Adipocyte (in vitro differentiated cells): Measurements from ENCODE around the gene ADPRM.

ENCODE experiments used
- DNase-seq: peaks from one replicate; pipeline ENCODE4 v3.0.0-alpha.2; 2015; ENCODE audit warnings: low read depth
- H3K27me3 ChIP-seq: replicated peaks from 2 replicates; pipeline ENCODE4 v1.7.0; 2013; ENCODE audit warnings: mild to moderate bottlenecking, low read length, moderate library complexity; ENCODE audit not compliant: control insufficient read depth, insufficient read depth
- H3K36me3 ChIP-seq: 2 replicates; pipeline ENCODE4 v1.7.0; 2013; ENCODE audit warnings: low read length, mild to moderate bottlenecking, moderate library complexity; ENCODE audit not compliant: control insufficient read depth, insufficient read depth, severe bottlenecking
- H3K4me1 ChIP-seq: 2 replicates; pipeline ENCODE4 v1.7.0; 2013; ENCODE audit warnings: mild to moderate bottlenecking, low read length, moderate library complexity; ENCODE audit not compliant: control insufficient read depth, insufficient read depth
- H3K4me3 ChIP-seq: 2 replicates; pipeline ENCODE4 v1.7.0; 2013; ENCODE audit warnings: mild to moderate bottlenecking, low read length, moderate library complexity
- H3K9ac ChIP-seq: 2 replicates; pipeline ENCODE4 v1.7.0; 2013; ENCODE audit warnings: mild to moderate bottlenecking, low read length, moderate library complexity
- H3K9me3 ChIP-seq: 2 replicates; pipeline ENCODE4 v1.7.0; 2013; ENCODE audit warnings: mild to moderate bottlenecking, low read length, moderate library complexity; ENCODE audit not compliant: control insufficient read depth

ADPRM gene

GRCh38 chr17:10755592-10756127, 58.3 kb downstream of the ADPRM start:
- Histone ChIP-seq H3K4me1 (no peaks in the 10 kb centered on the region), H3K4me3 (no peak overlapping the region), H3K9ac (no peak overlapping the region), H3K36me3 (no peaks in the 10 kb centered on the region), H3K27me3 (peaks cover 13% of the 10 kb centered on the region), H3K9me3 (no peaks in the 10 kb centered on the region)
- DNase-seq = no peak

DNA sequence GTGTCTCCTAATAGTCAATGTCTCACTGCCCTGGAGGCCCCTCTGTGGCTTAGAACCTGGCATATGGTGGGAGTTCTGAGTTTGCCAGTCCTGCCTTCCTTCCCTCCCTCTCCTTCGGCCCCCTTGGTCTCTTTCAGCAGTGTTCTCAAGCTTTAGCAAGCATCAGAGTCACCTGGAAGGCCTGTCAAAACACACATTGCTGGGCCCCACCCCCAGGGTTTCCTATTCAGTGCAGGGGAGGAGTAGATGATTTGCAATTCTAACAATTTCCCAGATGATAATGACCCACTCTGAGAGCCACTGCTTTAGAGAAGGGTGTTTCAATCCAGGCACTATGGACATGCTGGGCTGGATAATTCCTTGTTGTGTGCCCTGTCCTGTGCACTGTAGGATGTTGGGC, 58.8 kb downstream of the ADPRM start:
- DNase-seq = no peak
- Histone ChIP-seq H3K9me3 (no peaks in the 10 kb centered on the region), H3K4me1 (peaks cover 2% of the 10 kb centered on the region), H3K4me3 (no peak overlapping the region), H3K9ac (no peak overlapping the region), H3K27me3 (peaks cover 13% of the 10 kb centered on the region), H3K36me3 (no peaks in the 10 kb centered on the region)

- Histone ChIP-seq H3K27me3 (peaks cover 13% of the 10 kb centered on the region), H3K9ac (no peak overlapping the region), H3K4me1 (peaks cover 7% of the 10 kb centered on the region), H3K9me3 (no peaks in the 10 kb centered on the region), H3K4me3 (no peak overlapping the region), H3K36me3 (no peaks in the 10 kb centered on the region)
- DNase-seq = no peak
Measured at GRCh38 chr17:10756619-10757018, 59.2 kb downstream of the ADPRM start.

DNA sequence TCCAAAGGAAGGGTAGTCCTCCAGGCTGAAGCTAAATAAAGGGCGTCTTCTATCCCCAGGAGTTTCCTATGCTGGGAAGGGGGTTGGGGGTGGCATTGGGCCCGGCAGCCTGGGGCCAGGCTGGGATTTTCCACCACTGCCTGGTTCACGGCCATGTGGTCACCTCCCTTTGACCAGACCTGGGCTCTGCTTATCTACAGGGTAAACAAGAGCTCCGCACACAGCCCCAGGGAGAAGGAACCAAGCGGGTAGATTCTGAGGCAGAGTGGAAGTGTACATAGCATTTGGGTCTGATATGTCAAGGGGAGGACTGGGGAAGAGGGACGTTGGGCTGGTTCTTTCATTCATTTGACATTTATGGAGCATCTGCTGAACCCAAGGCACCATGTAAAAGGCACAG, 59.7 kb downstream of the ADPRM start:
- no peaks in the 10 kb centered on the region for H3K9me3 ChIP-seq
- no peak overlapping the region for H3K4me3 ChIP-seq
- DNase-seq = no peak
- no peak overlapping the region for H3K9ac ChIP-seq
- peaks cover 8% of the 10 kb centered on the region for H3K4me1 ChIP-seq
- H3K27me3 ChIP-seq = peaks cover 13% of the 10 kb centered on the region
- H3K36me3 ChIP-seq = no peaks in the 10 kb centered on the region

GRCh38 chr17:10757647-10758046, 60.3 kb downstream of the ADPRM start:
- no peak for DNase-seq
- no peak overlapping the region for H3K9ac ChIP-seq
- H3K4me3 ChIP-seq = no peak overlapping the region
- H3K36me3 ChIP-seq = no peaks in the 10 kb centered on the region
- peaks cover 13% of the 10 kb centered on the region for H3K27me3 ChIP-seq
- no peaks in the 10 kb centered on the region for H3K9me3 ChIP-seq
- peaks cover 8% of the 10 kb centered on the region for H3K4me1 ChIP-seq

DNA sequence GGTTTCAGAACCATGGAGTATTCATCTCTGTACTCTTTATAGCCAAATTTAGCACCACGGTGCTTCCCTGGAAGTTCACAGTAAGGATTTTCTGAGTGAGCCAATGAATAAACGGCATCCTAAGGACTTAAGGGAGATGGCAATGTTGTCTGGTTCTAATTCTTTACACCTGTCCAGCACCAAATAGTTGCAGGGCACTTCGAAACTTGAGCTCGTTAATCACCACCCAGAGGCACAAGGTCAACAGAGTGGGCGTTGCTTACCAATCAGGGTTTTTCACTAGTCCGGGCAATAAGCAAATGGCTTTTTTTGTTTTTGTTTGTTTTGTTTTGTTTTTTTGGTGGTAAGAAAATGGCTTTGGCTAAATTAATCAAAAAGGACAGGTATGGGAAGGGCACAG, 60.7 kb downstream of the ADPRM start:
- peaks cover 13% of the 10 kb centered on the region for H3K27me3 ChIP-seq
- H3K9ac ChIP-seq = no peak overlapping the region
- no peak overlapping the region for H3K4me3 ChIP-seq
- H3K4me1 ChIP-seq = peaks cover 8% of the 10 kb centered on the region
- no peaks in the 10 kb centered on the region for H3K9me3 ChIP-seq
- DNase-seq = no peak
- H3K36me3 ChIP-seq = no peaks in the 10 kb centered on the region
